ENCODE data around the gene FAM13A.

Gene FAM13A

DNA sequence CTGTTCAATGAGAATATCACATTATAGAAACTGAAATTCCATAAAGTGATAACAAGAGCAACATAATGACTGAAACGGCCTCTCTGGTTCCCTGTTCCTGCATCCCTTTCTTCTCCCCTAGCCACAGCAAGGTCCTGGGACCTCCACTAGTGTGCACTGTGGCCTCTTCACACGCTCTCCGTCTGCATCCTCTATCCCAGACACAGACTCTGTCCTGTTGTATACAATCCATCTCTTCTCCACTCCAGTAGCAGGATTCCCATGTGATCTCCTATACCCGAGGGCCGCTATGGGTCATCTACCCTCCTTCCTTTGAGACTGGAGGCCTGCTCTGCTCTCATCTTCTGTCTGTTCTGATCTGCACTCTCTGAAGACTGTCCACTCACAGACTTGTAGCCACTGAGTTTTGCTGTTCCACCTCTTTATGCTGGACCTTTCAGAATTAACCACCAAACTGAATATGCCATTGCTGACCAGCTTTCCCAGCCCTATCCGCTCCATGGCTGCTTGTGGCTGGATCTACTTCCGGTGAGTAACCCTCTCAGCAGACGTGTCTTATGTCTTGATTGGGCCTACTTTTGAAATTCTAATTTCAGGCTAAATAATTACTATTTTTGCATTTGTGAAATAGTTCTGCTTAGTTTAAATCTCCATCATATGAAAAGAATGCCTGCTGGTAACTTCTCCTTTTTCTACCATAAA, 254.2 kb downstream of the FAM13A start:
- H3K27ac ChIP-seq, result no peak overlapping the region; the same call in 1 of the 2 replicates
- TF ChIP-seq, protein P1, sequence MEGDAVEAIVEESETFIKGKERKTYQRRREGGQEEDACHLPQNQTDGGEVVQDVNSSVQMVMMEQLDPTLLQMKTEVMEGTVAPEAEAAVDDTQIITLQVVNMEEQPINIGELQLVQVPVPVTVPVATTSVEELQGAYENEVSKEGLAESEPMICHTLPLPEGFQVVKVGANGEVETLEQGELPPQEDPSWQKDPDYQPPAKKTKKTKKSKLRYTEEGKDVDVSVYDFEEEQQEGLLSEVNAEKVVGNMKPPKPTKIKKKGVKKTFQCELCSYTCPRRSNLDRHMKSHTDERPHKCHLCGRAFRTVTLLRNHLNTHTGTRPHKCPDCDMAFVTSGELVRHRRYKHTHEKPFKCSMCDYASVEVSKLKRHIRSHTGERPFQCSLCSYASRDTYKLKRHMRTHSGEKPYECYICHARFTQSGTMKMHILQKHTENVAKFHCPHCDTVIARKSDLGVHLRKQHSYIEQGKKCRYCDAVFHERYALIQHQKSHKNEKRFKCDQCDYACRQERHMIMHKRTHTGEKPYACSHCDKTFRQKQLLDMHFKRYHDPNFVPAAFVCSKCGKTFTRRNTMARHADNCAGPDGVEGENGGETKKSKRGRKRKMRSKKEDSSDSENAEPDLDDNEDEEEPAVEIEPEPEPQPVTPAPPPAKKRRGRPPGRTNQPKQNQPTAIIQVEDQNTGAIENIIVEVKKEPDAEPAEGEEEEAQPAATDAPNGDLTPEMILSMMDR (conservative IDR thresholded peaks at IDR 0.05), result no peak

DNA sequence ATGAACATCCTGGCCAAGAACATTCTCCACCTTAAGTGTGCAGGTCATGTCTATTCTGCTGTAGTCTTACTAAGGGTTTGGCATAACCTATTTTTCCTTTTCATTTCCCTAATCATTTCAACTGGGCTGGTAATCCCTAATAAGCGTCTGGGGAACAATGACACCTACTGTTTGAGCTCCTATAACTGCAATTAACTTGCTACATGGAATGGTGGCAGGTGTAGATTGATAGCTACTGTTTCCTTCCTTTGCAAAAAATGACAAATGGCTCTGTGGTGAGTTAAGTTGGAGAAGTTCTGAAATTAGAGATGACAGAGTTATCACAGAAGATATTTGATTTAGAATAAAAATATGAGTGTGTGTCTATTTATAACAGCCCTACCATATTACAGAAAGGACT, 254.8 kb downstream of the FAM13A start:
- H3K27ac ChIP-seq, result no peak overlapping the region
- TF ChIP-seq, protein P1 (conservative IDR thresholded peaks at IDR 0.05), result no peak

DNA sequence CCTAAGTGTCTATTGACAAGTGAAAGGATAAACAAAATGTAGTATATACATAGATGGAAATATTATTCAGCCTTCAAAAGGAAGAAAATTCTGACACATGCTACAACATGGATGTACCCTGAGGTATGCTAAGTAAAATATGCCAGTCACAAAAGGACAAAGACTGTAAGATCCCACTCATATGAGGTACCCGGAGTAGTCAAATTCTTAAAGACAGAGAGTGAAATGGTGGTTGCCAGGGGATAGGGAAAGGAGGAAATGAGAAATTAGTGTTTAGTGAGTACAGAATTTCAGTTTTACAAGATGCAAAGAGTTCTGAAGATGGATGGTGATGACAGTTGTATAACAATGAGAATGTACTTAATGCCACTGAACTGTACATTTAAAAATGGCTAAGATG, 257.1 kb downstream of the FAM13A start:
- TF ChIP-seq, protein P1 (conservative IDR thresholded peaks at IDR 0.05), result no peak
- no peak overlapping the region for H3K27ac ChIP-seq

DNA sequence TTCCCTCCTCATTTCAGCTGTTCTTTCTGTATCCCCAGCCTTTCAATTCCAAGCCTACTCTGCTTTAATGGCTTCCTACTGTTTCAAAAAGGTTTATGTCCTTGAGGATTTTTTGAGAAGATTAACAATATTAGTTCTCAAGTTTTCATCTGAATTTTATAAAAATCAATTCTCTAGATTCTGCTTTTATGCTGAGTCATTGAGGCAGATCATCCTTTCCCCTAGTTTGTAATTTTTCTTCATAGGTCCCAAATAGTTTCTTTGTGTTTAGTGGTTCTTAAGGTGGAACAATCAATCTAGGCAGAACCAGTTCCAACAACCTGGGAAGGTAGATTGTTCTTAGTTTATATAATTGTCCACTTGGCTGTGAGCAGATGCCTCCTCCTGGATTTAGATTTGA, 259.3 kb downstream of the FAM13A start:
- H3K27ac ChIP-seq, result no peak overlapping the region
- TF ChIP-seq, protein P1 (conservative IDR thresholded peaks at IDR 0.05), result no peak

DNA sequence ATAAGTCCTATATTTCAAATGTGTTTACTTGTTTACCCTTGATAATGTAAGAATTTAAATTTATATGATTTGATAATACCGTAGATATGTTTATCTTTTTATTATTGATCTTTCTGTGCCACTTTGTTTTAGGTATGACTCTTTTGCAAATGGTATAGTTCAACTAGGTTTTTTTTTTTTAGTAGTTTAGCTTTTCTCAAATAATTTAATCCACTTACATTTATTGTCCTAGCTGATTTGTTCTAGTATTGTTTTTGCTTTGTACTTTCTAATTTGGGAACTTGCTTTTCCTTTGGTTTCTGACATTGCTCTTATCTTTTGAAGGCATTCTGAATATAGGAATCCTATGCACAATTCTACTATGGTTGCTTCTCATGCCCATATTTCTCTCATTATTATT, 260.4 kb downstream of the FAM13A start:
- no peak overlapping the region for H3K27ac ChIP-seq
- TF ChIP-seq, protein P1 (conservative IDR thresholded peaks at IDR 0.05), result no peak

DNA sequence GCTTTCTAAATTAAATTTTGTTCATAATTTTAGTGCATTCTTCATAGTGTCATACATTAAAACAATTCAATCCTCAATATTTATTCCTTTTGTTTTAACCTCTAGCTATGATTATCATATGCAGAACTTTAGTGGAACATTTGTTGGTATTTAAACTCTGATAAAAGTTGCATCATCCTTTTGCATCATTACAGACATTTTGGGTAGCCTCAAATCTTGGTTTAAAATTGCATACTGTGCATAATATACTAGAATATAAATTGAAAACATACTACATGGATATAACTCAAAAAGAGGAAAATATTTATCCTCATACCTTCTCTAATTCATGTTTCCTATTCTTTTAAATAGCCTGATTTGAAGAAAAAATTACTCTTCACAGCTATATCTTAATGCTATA, 262.0 kb downstream of the FAM13A start:
- no peak overlapping the region for H3K27ac ChIP-seq
- TF ChIP-seq, protein P1 (conservative IDR thresholded peaks at IDR 0.05), result no peak

DNA sequence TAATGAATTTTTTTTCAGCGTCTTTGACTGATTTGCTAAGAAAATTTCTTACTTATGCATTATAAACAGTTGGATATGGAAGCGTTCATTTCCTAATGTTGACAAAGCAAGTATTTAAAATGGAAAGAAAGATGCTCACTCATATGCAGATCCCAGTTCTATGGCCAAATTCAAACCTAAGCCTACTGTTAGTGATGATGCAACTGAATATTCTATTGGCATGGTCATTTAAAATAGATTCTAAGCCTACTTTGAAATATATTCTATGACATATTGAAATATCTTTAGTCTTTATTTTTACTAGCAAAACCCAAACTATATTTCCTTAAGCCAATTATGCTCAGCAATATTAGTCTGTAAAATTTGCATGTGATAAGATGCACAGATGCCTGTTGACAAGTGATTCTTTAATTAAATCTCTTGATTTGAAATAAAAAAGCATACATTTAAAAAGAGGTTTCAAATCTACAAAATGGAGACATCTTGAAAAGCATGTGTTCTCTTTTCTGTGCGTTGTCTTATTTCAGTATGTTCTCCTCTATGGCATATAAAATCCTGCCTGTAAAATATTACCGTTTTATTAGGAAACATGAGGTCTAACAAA, 262.8 kb downstream of the FAM13A start:
- H3K27ac ChIP-seq, result no peak overlapping the region

More for the DNA sequence above, 262.8 kb downstream of the FAM13A start:
- TF ChIP-seq, protein P1 (conservative IDR thresholded peaks at IDR 0.05), result no peak
